Lung (tissue), 12 donors: Measurements from ENCODE around the gene FBLN1. TPM values are rescaled to one million over a fixed set of nuclear protein-coding genes. Genes with fewer than 3 reads are reported as not detected.

Experiments
- ATAC-seq: fragments of 200-7000 bp; cut with Tn5 transposase; one replicate; pipeline ENCODE4 v1.9.1; 2020; ENCODE audit warnings: moderate number of reproducible peaks; ENCODE audit not compliant: insufficient read depth, low FRiP score
- DNase-seq, 3 donors: peaks; one replicate each; pipeline ENCODE4 v3.0.0-alpha.2; 2013 to 2017
- H3K27ac ChIP-seq, 2 donors: one replicate each; pipeline ENCODE4 v1.5.1; 2013; ENCODE audit warnings: mild to moderate bottlenecking in 2 of 2, moderate library complexity in 2 of 2, control low read depth in 1 of 2, inconsistent platforms in 1 of 2, low read depth in 1 of 2, low read length in 1 of 2
- H3K27me3 ChIP-seq, 3 donors: one replicate each; pipeline ENCODE4 v1.5.1; 2013; ENCODE audit warnings: low read length in 2 of 3; ENCODE audit not compliant: control insufficient read depth in 3 of 3, insufficient read depth in 3 of 3
- H3K36me3 ChIP-seq, 4 donors: one replicate each; pipeline ENCODE4 v1.5.1; 2013; ENCODE audit warnings: low read length in 4 of 4, mild to moderate bottlenecking in 1 of 4, moderate library complexity in 1 of 4; ENCODE audit not compliant: control insufficient read depth in 4 of 4, insufficient read depth in 4 of 4
- H3K4me1 ChIP-seq, 5 donors: one replicate each; pipeline ENCODE4 v1.5.1; 2013; ENCODE audit warnings: low read length in 5 of 5, mild to moderate bottlenecking in 2 of 5, moderate library complexity in 1 of 5; ENCODE audit not compliant: control insufficient read depth in 5 of 5, insufficient read depth in 5 of 5
- H3K4me3 ChIP-seq: one replicate; pipeline ENCODE4 v1.5.1; 2013; ENCODE audit warnings: mild to moderate bottlenecking, control low read depth, moderate library complexity
- H3K9ac ChIP-seq, 2 donors: one replicate each; pipeline ENCODE4 v1.5.1; 2013; ENCODE audit warnings: low read length in 2 of 2, control low read depth in 1 of 2; ENCODE audit not compliant: insufficient read depth in 1 of 2
- H3K9me3 ChIP-seq, 4 donors: one replicate each; pipeline ENCODE4 v1.5.1; 2013; ENCODE audit warnings: low read length in 3 of 4, mild to moderate bottlenecking in 1 of 4, moderate library complexity in 1 of 4; ENCODE audit not compliant: control insufficient read depth in 4 of 4, insufficient read depth in 3 of 4
- WGBS, 2 donors: extraction: QIAGEN DNeasy Blood & Tissue Kit; methylation state at CpG; one replicate each; pipeline ENCODE4 v1.1.7; 2013; 5-methylcytosine and 5-hydroxymethylcytosine counted together
- polyA plus RNA-seq, 2 donors: library from polyadenylated mRNA; stranded (reverse); fragments of 200-250 nt; gene quantifications; one replicate each; pipeline ENCODE4 v1.2.1, GENCODE V29; 2013
- total RNA-seq, 2 donors: library from RNA; depleted of rRNA in 1 of 2; stranded (reverse); fragments of >200 nt in 1 of 2; gene quantifications; one replicate each; pipeline ENCODE4 v1.2.1, GENCODE V29; 2014 to 2021
- TF ChIP-seq, protein P1 (sequence below): IDR thresholded peaks from 2 replicates; pipeline ENCODE4 v1.5.1; 2012; ENCODE audit warnings: mild to moderate bottlenecking; ENCODE audit errors: control extremely low read depth, extremely low read depth
- donor health status: control.
- donor health status: control.
- donor health status: Bipolar disorder and iron deficiency.
- donor health status: healthy.
- donor health status: DM: yes; HTN: yes; CAD: no.

Gene FBLN1
- total and polyA plus RNA-seq, 4 donors, result 82.7 to 357 (median 233) TPM

DNA sequence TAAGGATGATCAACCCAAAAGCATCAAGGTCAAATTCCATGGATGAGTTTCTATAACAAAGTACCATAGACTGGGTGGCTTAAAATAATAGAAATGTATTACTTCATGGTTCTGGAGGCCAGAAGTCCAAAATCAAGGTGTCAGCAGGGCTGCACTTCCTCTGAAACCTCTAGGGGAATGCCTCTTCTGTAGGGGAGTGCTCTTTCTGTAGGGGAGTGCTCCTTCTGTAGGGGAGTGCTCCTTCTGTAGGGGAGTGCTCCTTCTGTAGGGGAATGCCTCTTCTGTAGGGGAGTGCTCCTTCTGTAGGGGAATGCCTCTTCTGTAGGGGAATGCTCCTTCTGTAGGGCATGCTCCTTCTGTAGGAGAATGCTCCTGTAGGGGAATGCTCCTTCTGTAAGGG, 65.5 kb downstream of the FBLN1 start:
- H3K4me1 ChIP-seq, result no peaks in the 10 kb centered on the region
- TF ChIP-seq, protein P1, sequence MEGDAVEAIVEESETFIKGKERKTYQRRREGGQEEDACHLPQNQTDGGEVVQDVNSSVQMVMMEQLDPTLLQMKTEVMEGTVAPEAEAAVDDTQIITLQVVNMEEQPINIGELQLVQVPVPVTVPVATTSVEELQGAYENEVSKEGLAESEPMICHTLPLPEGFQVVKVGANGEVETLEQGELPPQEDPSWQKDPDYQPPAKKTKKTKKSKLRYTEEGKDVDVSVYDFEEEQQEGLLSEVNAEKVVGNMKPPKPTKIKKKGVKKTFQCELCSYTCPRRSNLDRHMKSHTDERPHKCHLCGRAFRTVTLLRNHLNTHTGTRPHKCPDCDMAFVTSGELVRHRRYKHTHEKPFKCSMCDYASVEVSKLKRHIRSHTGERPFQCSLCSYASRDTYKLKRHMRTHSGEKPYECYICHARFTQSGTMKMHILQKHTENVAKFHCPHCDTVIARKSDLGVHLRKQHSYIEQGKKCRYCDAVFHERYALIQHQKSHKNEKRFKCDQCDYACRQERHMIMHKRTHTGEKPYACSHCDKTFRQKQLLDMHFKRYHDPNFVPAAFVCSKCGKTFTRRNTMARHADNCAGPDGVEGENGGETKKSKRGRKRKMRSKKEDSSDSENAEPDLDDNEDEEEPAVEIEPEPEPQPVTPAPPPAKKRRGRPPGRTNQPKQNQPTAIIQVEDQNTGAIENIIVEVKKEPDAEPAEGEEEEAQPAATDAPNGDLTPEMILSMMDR, result no peak
- H3K9me3 ChIP-seq, result peaks cover 0 to 5% (median under 1%) of the 10 kb centered on the region in 4 donors
- no peak for DNase-seq
- H3K9ac ChIP-seq, result no peak overlapping the region
- no peaks in the 10 kb centered on the region for H3K27me3 ChIP-seq
- H3K27ac ChIP-seq, result no peak overlapping the region
- peaks cover 0 to 46% (median 17%) of the 10 kb centered on the region in 4 donors for H3K36me3 ChIP-seq
- no peak for ATAC-seq
- H3K4me3 ChIP-seq, result no peak overlapping the region

DNA sequence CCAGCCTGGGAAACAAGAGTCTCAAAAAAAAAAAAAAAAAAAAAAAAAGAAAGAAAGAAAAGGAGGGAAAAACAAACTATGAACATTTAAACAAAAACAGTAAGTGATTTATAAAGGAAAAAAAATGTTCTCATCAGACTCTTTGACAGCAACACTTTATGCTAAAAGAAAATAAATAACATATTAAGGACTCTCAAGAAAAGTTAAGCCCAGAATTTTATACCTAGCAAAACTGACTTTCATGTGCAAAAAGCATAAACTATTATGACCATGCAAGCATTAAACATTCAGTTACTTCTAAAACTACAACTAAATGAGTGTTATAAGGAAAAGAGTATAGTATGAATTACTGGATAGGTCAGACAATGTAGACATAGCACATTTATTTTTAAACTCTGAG, 68.4 kb downstream of the FBLN1 start:
- DNase-seq (no peak), ATAC-seq (no peak)
- H3K9me3 ChIP-seq, result peaks cover 0 to 5% (median under 1%) of the 10 kb centered on the region in 4 donors
- peaks cover 0 to 26% (median 13%) of the 10 kb centered on the region in 4 donors for H3K36me3 ChIP-seq
- no peak overlapping the region for H3K9ac ChIP-seq
- TF ChIP-seq, protein P1, result no peak
- H3K4me3 ChIP-seq, result no peak overlapping the region
- H3K27ac ChIP-seq, result no peak overlapping the region
- H3K4me1 ChIP-seq, result no peaks in the 10 kb centered on the region
- H3K27me3 ChIP-seq, result no peaks in the 10 kb centered on the region

DNA sequence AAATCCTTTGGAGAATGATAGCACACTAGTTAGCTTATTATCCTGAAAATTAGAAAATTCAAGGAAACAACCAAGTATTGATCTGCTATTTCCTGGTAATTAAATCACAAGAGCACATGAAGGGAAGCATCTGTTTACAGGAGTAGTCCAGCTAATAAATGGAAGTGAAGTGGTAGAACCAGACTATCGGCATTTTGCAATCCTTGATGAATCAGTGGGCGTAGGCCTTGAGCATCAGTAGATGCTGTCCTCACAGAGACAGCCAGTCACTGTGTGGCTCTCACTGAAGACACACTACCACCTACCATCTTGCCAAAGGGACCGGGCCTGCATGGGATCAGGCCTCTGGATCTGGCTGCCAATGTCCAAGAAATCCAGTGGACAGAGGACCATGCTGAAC, 69.8 kb downstream of the FBLN1 start:
- Histone ChIP-seq H3K27me3 (no peaks in the 10 kb centered on the region), H3K4me3 (no peak overlapping the region), H3K9ac (no peak overlapping the region), H3K4me1 (no peaks in the 10 kb centered on the region), H3K9me3 (peaks cover 0 to 5% (median under 1%) of the 10 kb centered on the region in 4 donors), H3K36me3 (peaks cover 0 to 19% (median 8%) of the 10 kb centered on the region in 4 donors), H3K27ac (no peak overlapping the region)
- DNase-seq (no peak), ATAC-seq (no peak)
- TF ChIP-seq, protein P1, result no peak
- WGBS, 2 donors, result 93 to 94% methylated on average over 3 of the region's 3 CpGs

GRCh38 chr22:45574069-45574703, 71.5 kb downstream of the FBLN1 start:
- peaks cover 0 to 13% (median 3%) of the 10 kb centered on the region in 4 donors for H3K36me3 ChIP-seq
- 84 to 86% methylated on average over 23 of the region's 23 CpGs for WGBS, 2 donors
- ATAC-seq, result no peak

More at GRCh38 chr22:45574069-45574703, 71.5 kb downstream of the FBLN1 start:
- DNase-seq, result no peak
- H3K9me3 ChIP-seq, result peaks cover 0 to 2% (median 0%) of the 10 kb centered on the region in 4 donors
- H3K4me3 ChIP-seq, result no peak overlapping the region
- no peak overlapping the region for H3K27ac ChIP-seq
- H3K27me3 ChIP-seq, result no peaks in the 10 kb centered on the region
- H3K4me1 ChIP-seq, result no peaks in the 10 kb centered on the region
- H3K9ac ChIP-seq, result no peak overlapping the region
- TF ChIP-seq, protein P1, result no peak
